Activated CD4-positive, alpha-beta T cell treated with anti-CD3 and anti-CD28 coated beads for 36 hours (primary cell): ENCODE data around the gene TFF2. TPM values are rescaled to one million over a fixed set of nuclear protein-coding genes. Genes with fewer than 3 reads are reported as not detected.

Experiments
- ATAC-seq: fragments of 200-7000 bp; cut with Tn5 transposase; one replicate; pipeline ENCODE4 v1.10.0; 2021; ENCODE audit warnings: mild to moderate bottlenecking, moderate library complexity
- CTCF ChIA-PET: fragments of 350-600 bp; sonication (Branson Sonifier 250); formaldehyde crosslinking; loops from one replicate; lab custom pipeline; 2021; ENCODE audit warnings: antibody characterized with exemption; lab: Charles Lee
- POLR2A ChIA-PET: fragments of 350-600 bp; sonication (Branson Sonifier 250); formaldehyde crosslinking; loops from one replicate; lab custom pipeline; 2021; ENCODE audit warnings: antibody characterized with exemption, inconsistent platforms; lab: Charles Lee
- DNase-seq: peaks from one replicate; pipeline ENCODE4 v3.0.0-alpha.2; 2020
- H3K27ac Mint-ChIP-seq: one replicate; pipeline ENCODE4 v1.8.0; 2021; ENCODE audit warnings: mixed read lengths
- H3K27me3 Mint-ChIP-seq: one replicate; pipeline ENCODE4 v1.8.0; 2021; ENCODE audit warnings: mixed read lengths
- H3K36me3 Mint-ChIP-seq: one replicate; pipeline ENCODE4 v1.8.0; 2021; ENCODE audit warnings: low read depth, mixed read lengths
- H3K4me1 Mint-ChIP-seq: one replicate; pipeline ENCODE4 v1.8.0; 2021; ENCODE audit warnings: mixed read lengths
- H3K4me3 Mint-ChIP-seq: one replicate; pipeline ENCODE4 v1.8.0; 2021; ENCODE audit warnings: mild to moderate bottlenecking, moderate library complexity, mixed read lengths
- H3K9me3 Mint-ChIP-seq: one replicate; pipeline ENCODE4 v1.8.0; 2021; ENCODE audit warnings: low read depth, mixed read lengths
- intact Hi-C, 2 experiments: fragments of 100-400 bp; cut with DNase I in 1 of 2; cut with micrococcal nuclease in 1 of 2; formaldehyde crosslinking; loops; one replicate each; pipeline versions ENCODE4 v1.14.2 to v1.15.1; 2022 to 2024; cut with DNase I, micrococcal nuclease
- total RNA-seq, 2 experiments: library from RNA; stranded (reverse); gene quantifications; one replicate each; pipeline ENCODE4 v1.2.3, GENCODE V29; 2021

Gene TFF2
- total RNA-seq, 2 experiments from 2014 or later = not detected

GRCh38 chr21:42317341-42317741 lies 33.5 kb downstream of the TFF2 start:
- POLR2A ChIA-PET = no interaction called here
- H3K36me3 Mint-ChIP-seq = no peaks in the 10 kb centered on the region
- ATAC-seq = no peak
- CTCF ChIA-PET = no interaction called here
- H3K9me3 Mint-ChIP-seq = no peaks in the 10 kb centered on the region
- peaks cover 5% of the 10 kb centered on the region for H3K4me1 Mint-ChIP-seq
- H3K4me3 Mint-ChIP-seq = no peak overlapping the region
- DNase-seq = no peak
- intact Hi-C loops = no loop called here
- peaks cover 2% of the 10 kb centered on the region for H3K27me3 Mint-ChIP-seq
- H3K27ac Mint-ChIP-seq = no peak overlapping the region

- intact Hi-C loops = no loop called here
- no peak overlapping the region for H3K4me3 Mint-ChIP-seq
- DNase-seq (no peak), ATAC-seq (no peak)
- H3K27ac Mint-ChIP-seq = no peak overlapping the region
- H3K36me3 Mint-ChIP-seq = no peaks in the 10 kb centered on the region
- no peaks in the 10 kb centered on the region for H3K9me3 Mint-ChIP-seq
- ChIA-PET POLR2A (no interaction called here), CTCF (no interaction called here)
- H3K4me1 Mint-ChIP-seq = peaks cover 5% of the 10 kb centered on the region
- H3K27me3 Mint-ChIP-seq = no peaks in the 10 kb centered on the region
Observed at GRCh38 chr21:42316891-42317290, 33.9 kb downstream of the TFF2 start.

- Mint-ChIP-seq H3K36me3 (no peaks in the 10 kb centered on the region), H3K4me3 (no peak within 1 kb of the TSS), H3K9me3 (no peaks in the 10 kb centered on the region), H3K27ac (no peak within 1 kb of the TSS), H3K27me3 (no peaks in the 10 kb centered on the region), H3K4me1 (peaks cover 5% of the 10 kb centered on the region)
- POLR2A ChIA-PET = no interaction called here
- no peak for ATAC-seq
- no peak for DNase-seq
- intact Hi-C loops = no loop called here
- CTCF ChIA-PET = interaction anchor here (0.6 to 1.0 kb wide), 2 partner anchors 23 to 139 kb away, joined by 3 read pairs; no protein-coding TSS in a partner anchor
Observed at GRCh38 chr21:42315296-42315891, 35.4 kb downstream of the TFF2 start, which contains the start of gene TFF3. Gene TFF3, minus strand, starts transcription at chr21:42315409. Its CDS starts 35 bp downstream, at chr21:42315374.

- Mint-ChIP-seq H3K27ac (no peak overlapping the region), H3K9me3 (no peaks in the 10 kb centered on the region), H3K27me3 (no peaks in the 10 kb centered on the region), H3K36me3 (no peaks in the 10 kb centered on the region), H3K4me1 (peaks cover 5% of the 10 kb centered on the region), H3K4me3 (no peak overlapping the region)
- ATAC-seq (no peak), DNase-seq (no peak)
- intact Hi-C loops = no loop called here
- CTCF ChIA-PET = interaction anchor here (0.6 to 1.0 kb wide), 6 partner anchors 11 to 303 kb away, joined by 3 read pairs; no protein-coding TSS in a partner anchor
- POLR2A ChIA-PET = no interaction called here
Observed at GRCh38 chr21:42314616-42315295, 36.0 kb downstream of the TFF2 start.

- Mint-ChIP-seq H3K9me3 (no peaks in the 10 kb centered on the region), H3K36me3 (no peaks in the 10 kb centered on the region), H3K27ac (no peak overlapping the region), H3K4me3 (no peak overlapping the region), H3K4me1 (no peaks in the 10 kb centered on the region), H3K27me3 (no peaks in the 10 kb centered on the region)
- intact Hi-C loops = no loop called here
- POLR2A ChIA-PET = no interaction called here
- ATAC-seq (no peak), DNase-seq (no peak)
- CTCF ChIA-PET = interaction anchor here (0.7 to 0.8 kb wide), 2 partner anchors 145 to 197 kb away, joined by 3 read pairs; no protein-coding TSS in a partner anchor
Observed at GRCh38 chr21:42313501-42313969, 37.3 kb downstream of the TFF2 start.

GRCh38 chr21:42312626-42313104 lies 38.1 kb downstream of the TFF2 start:
- ATAC-seq = no peak
- ChIA-PET POLR2A (no interaction called here), CTCF (no interaction called here)
- Mint-ChIP-seq H3K27ac (no peak overlapping the region), H3K4me1 (no peaks in the 10 kb centered on the region), H3K36me3 (no peaks in the 10 kb centered on the region), H3K4me3 (no peak overlapping the region), H3K9me3 (no peaks in the 10 kb centered on the region), H3K27me3 (no peaks in the 10 kb centered on the region)
- intact Hi-C loops = no loop called here
- DNase-seq = no peak

GRCh38 chr21:42311816-42312625 lies 38.8 kb downstream of the TFF2 start:
- ChIA-PET POLR2A (no interaction called here), CTCF (interaction anchor here (0.9 to 3.1 kb wide), 5 partner anchors 16 to 365 kb away, joined by 3 to 18 read pairs (median 4); no protein-coding TSS in a partner anchor)
- Mint-ChIP-seq H3K27ac (no peak overlapping the region), H3K27me3 (no peaks in the 10 kb centered on the region), H3K4me1 (no peaks in the 10 kb centered on the region), H3K4me3 (no peak overlapping the region), H3K9me3 (no peaks in the 10 kb centered on the region), H3K36me3 (no peaks in the 10 kb centered on the region)
- intact Hi-C loops = no loop called here
- DNase-seq (no peak), ATAC-seq (no peak)

- no peak for DNase-seq
- H3K27me3 Mint-ChIP-seq = peaks cover 2% of the 10 kb centered on the region
- no peak overlapping the region for H3K4me3 Mint-ChIP-seq
- no peak for ATAC-seq
- H3K27ac Mint-ChIP-seq = no peak overlapping the region
- POLR2A ChIA-PET = no interaction called here
- intact Hi-C loops = no loop called here
- H3K4me1 Mint-ChIP-seq = no peaks in the 10 kb centered on the region
- no peaks in the 10 kb centered on the region for H3K36me3 Mint-ChIP-seq
- no peaks in the 10 kb centered on the region for H3K9me3 Mint-ChIP-seq
- CTCF ChIA-PET = interaction anchor here (0.7 to 3.6 kb wide), 22 partner anchors 10 to 438 kb away, joined by 3 to 21 read pairs (median 4); partner anchors contain the start of gene UBASH3A
Observed at GRCh38 chr21:42311160-42311559, 39.6 kb downstream of the TFF2 start.

- DNase-seq (no peak), ATAC-seq (no peak)
- Mint-ChIP-seq H3K27me3 (peaks cover 2% of the 10 kb centered on the region), H3K9me3 (no peaks in the 10 kb centered on the region), H3K36me3 (no peaks in the 10 kb centered on the region), H3K4me3 (no peak overlapping the region), H3K27ac (no peak overlapping the region), H3K4me1 (no peaks in the 10 kb centered on the region)
- ChIA-PET CTCF (interaction anchor here (0.7 to 3.6 kb wide), 32 partner anchors 8 to 437 kb away, joined by 3 to 21 read pairs (median 4); partner anchors contain the start of gene UBASH3A), POLR2A (no interaction called here)
- intact Hi-C loops = no loop called here
Observed at GRCh38 chr21:42310411-42311001, 40.3 kb downstream of the TFF2 start.

GRCh38 chr21:42309753-42310213 lies 41.0 kb downstream of the TFF2 start:
- Mint-ChIP-seq H3K9me3 (no peaks in the 10 kb centered on the region), H3K27ac (no peak overlapping the region), H3K36me3 (no peaks in the 10 kb centered on the region), H3K4me3 (no peak overlapping the region), H3K4me1 (no peaks in the 10 kb centered on the region), H3K27me3 (peaks cover 2% of the 10 kb centered on the region)
- ATAC-seq (peak; percentile 89), DNase-seq (peak; percentile 88)
- intact Hi-C loops = loop anchor here (1.0 to 5.0 kb wide), 2 partner anchors 141 to 218 kb away; no protein-coding TSS in a partner anchor
- CTCF ChIA-PET = interaction anchor here (0.6 to 3.6 kb wide), 31 partner anchors 8 to 436 kb away, joined by 3 to 21 read pairs (median 4); no protein-coding TSS in a partner anchor
- POLR2A ChIA-PET = no interaction called here
